Measurements from ENCODE around the gene GBA2.

GBA2 gene

GRCh38 chr9:35688558-35689541 lies 60.2 kb downstream of the GBA2 start:
- no peak for DNase-seq

- no peak for DNase-seq
Measured at GRCh38 chr9:35687972-35688557, 61.0 kb downstream of the GBA2 start.

GRCh38 chr9:35687306-35687705 lies 61.7 kb downstream of the GBA2 start:
- DNase-seq: no peak
